Neural crest cell (in vitro differentiated cells): ENCODE measurements around the gene CDON. TPM values are rescaled to one million over a fixed set of nuclear protein-coding genes. Genes with fewer than 3 reads are reported as not detected.

Experiments used
- DNase-seq: peaks from one replicate; pipeline ENCODE4 v3.0.0; 2021; ENCODE audit warnings: low read depth, mixed read lengths, low spot score
- H3K27ac Mint-ChIP-seq: one replicate; pipeline ENCODE4 v1.8.0; 2021; ENCODE audit warnings: mild to moderate bottlenecking, mixed read lengths; ENCODE audit not compliant: unreplicated experiment
- H3K27me3 Mint-ChIP-seq: 2 replicates; pipeline ENCODE4 v1.8.0; 2021; ENCODE audit warnings: low read depth, mild to moderate bottlenecking, mixed read lengths
- H3K36me3 Mint-ChIP-seq: 2 replicates; pipeline ENCODE4 v1.8.0; 2021; ENCODE audit warnings: low read depth, mild to moderate bottlenecking, mixed read lengths
- H3K4me1 Mint-ChIP-seq: 2 replicates; pipeline ENCODE4 v1.8.0; 2021; ENCODE audit warnings: mixed read lengths
- H3K4me3 Mint-ChIP-seq: one replicate; pipeline ENCODE4 v1.8.0; 2021; ENCODE audit warnings: mild to moderate bottlenecking, mixed read lengths
- H3K9me3 Mint-ChIP-seq: 2 replicates; pipeline ENCODE4 v1.8.0; 2021; ENCODE audit warnings: mixed read lengths
- total RNA-seq: library from RNA; stranded (reverse); gene quantifications from 2 replicates; pipeline ENCODE4 v1.2.1, GENCODE V29; 2021
- TF ChIP-seq, protein P1 (sequence below): fragments of 200-600 bp; sonication (generic); conservative IDR thresholded peaks from 2 replicates; pipeline ENCODE4 v1.5.0; 2021; ENCODE audit warnings: antibody characterized with exemption, mild to moderate bottlenecking

CDON gene
- total RNA-seq, 1 donor from 2014 or later, result 22.1 TPM

- no peaks in the 10 kb centered on the region for H3K9me3 Mint-ChIP-seq
- peak overlapping the region; percentile 79 for H3K4me3 Mint-ChIP-seq
- peaks cover 40% of the 10 kb centered on the region for H3K27me3 Mint-ChIP-seq
- TF ChIP-seq, protein P1, sequence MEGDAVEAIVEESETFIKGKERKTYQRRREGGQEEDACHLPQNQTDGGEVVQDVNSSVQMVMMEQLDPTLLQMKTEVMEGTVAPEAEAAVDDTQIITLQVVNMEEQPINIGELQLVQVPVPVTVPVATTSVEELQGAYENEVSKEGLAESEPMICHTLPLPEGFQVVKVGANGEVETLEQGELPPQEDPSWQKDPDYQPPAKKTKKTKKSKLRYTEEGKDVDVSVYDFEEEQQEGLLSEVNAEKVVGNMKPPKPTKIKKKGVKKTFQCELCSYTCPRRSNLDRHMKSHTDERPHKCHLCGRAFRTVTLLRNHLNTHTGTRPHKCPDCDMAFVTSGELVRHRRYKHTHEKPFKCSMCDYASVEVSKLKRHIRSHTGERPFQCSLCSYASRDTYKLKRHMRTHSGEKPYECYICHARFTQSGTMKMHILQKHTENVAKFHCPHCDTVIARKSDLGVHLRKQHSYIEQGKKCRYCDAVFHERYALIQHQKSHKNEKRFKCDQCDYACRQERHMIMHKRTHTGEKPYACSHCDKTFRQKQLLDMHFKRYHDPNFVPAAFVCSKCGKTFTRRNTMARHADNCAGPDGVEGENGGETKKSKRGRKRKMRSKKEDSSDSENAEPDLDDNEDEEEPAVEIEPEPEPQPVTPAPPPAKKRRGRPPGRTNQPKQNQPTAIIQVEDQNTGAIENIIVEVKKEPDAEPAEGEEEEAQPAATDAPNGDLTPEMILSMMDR, result no peak
- H3K27ac Mint-ChIP-seq, result no peak overlapping the region
- H3K36me3 Mint-ChIP-seq, result no peaks in the 10 kb centered on the region
- H3K4me1 Mint-ChIP-seq, result peaks cover 34% of the 10 kb centered on the region
- no peak for DNase-seq
These were observed 3.4 kb downstream of the CDON start for GRCh38 chr11:126059238-126059781.

- peak overlapping the region; percentile 32 for H3K4me3 Mint-ChIP-seq
- H3K27me3 Mint-ChIP-seq, result peaks cover 39% of the 10 kb centered on the region
- TF ChIP-seq, protein P1, result no peak
- DNase-seq, result no peak
- no peaks in the 10 kb centered on the region for H3K36me3 Mint-ChIP-seq
- peaks cover 34% of the 10 kb centered on the region for H3K4me1 Mint-ChIP-seq
- H3K9me3 Mint-ChIP-seq, result no peaks in the 10 kb centered on the region
- H3K27ac Mint-ChIP-seq, result no peak overlapping the region
These were observed 4.4 kb downstream of the CDON start for GRCh38 chr11:126058105-126058874.

DNA sequence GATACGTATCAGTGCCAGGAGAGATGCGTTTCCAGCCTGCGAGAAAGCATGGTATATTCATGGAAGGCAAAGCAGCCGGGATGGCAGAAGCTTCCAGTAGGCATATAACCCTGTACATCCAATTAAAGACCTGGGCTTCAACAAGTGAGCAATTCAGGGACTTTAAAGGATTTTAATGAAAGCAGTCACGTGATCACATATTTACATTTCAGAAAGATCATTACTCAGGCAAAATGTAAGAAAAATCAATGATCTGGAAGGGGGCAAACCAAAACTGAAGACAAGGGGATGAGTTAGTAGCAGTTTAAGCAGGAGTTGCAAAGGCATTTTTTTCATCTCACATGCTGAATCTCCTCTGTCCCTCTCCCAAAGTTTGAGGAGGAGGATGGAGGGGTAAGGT, 7.8 kb downstream of the CDON start:
- no peak for DNase-seq
- no peak overlapping the region for H3K27ac Mint-ChIP-seq

GRCh38 chr11:126054408-126054807, 8.3 kb downstream of the CDON start:
- Mint-ChIP-seq H3K27me3 (peaks cover 16% of the 10 kb centered on the region), H3K4me1 (peaks cover 26% of the 10 kb centered on the region), H3K4me3 (no peak overlapping the region), H3K9me3 (no peaks in the 10 kb centered on the region), H3K27ac (no peak overlapping the region), H3K36me3 (no peaks in the 10 kb centered on the region)
- TF ChIP-seq, protein P1, result no peak
- no peak for DNase-seq

More for the DNA sequence above, 7.8 kb downstream of the CDON start:
- TF ChIP-seq, protein P1, result no peak
- H3K4me3 Mint-ChIP-seq, result no peak overlapping the region
- H3K9me3 Mint-ChIP-seq, result no peaks in the 10 kb centered on the region
- H3K27me3 Mint-ChIP-seq, result peaks cover 19% of the 10 kb centered on the region
- H3K36me3 Mint-ChIP-seq, result no peaks in the 10 kb centered on the region
- peaks cover 27% of the 10 kb centered on the region for H3K4me1 Mint-ChIP-seq

GRCh38 chr11:126053415-126054286, 9.0 kb downstream of the CDON start:
- Mint-ChIP-seq H3K4me3 (no peak overlapping the region), H3K27ac (no peak overlapping the region), H3K36me3 (no peaks in the 10 kb centered on the region), H3K27me3 (peaks cover 10% of the 10 kb centered on the region), H3K4me1 (peaks cover 19% of the 10 kb centered on the region), H3K9me3 (no peaks in the 10 kb centered on the region)
- no peak for DNase-seq
- TF ChIP-seq, protein P1, result no peak
